HepG2 (cell line): ENCODE measurements around the gene KANK4. TPM values are rescaled to one million over a fixed set of nuclear protein-coding genes. Genes with fewer than 3 reads are reported as not detected.

ENCODE experiments used
- ISL2 ChIP-seq: sonication (generic); formaldehyde crosslinking; IDR thresholded peaks from 2 replicates; pipeline ENCODE4 v1.5.0; 2020; ENCODE audit warnings: missing genetic modification reagents
- MAFG ChIP-seq: sonication (generic); formaldehyde crosslinking; IDR thresholded peaks from 2 replicates; pipeline ENCODE4 v1.5.1; 2020; ENCODE audit warnings: mild to moderate bottlenecking, missing genetic modification reagents
- RFX5 ChIP-seq: IDR thresholded peaks from 2 replicates; pipeline ENCODE4 v1.6.1; 2011; ENCODE audit warnings: low read depth, low read length, improper control_type of control experiment
- SNAPC2 ChIP-seq: sonication (generic); formaldehyde crosslinking; IDR thresholded peaks from 2 replicates; pipeline ENCODE4 v1.8.1; 2022; ENCODE audit warnings: mild to moderate bottlenecking, missing genetic modification reagents
- ZNF672 ChIP-seq: sonication (generic); formaldehyde crosslinking; IDR thresholded peaks from 2 replicates; pipeline ENCODE4 v1.8.1; 2022; ENCODE audit warnings: missing genetic modification reagents
- ZSCAN9 ChIP-seq: IDR thresholded peaks from 2 replicates; pipeline ENCODE4 v1.6.1; 2016; ENCODE audit warnings: borderline replicate concordance
- polyA plus RNA-seq, 8 experiments: library from polyadenylated mRNA; depleted of rRNA in 3 of 8; stranded (reverse) in 7 of 8; unstranded in 1 of 8; fragments of >200 nt; fragmentation: Illumina TruSeq in 4 of 8; extraction: Trizol in 4 of 8; gene quantifications; 2 replicates each; pipeline versions ENCODE4 v1.2.1 to v1.2.3, GENCODE V29; 2011 to 2016; ENCODE audit warnings: low read depth in 4 of 8, missing spikeins in 1 of 8, mixed read lengths in 1 of 8; ENCODE audit not compliant: insufficient read depth in 1 of 8
- total RNA-seq, 5 experiments: library from RNA; depleted of rRNA; stranded (reverse); fragments of >200 nt; fragmentation: Illumina TruSeq; extraction: Trizol; gene quantifications; 2 replicates each; pipeline ENCODE4 v1.2.3, GENCODE V29; 2016; ENCODE audit warnings: low read depth in 1 of 5
- TF ChIP-seq, protein P1 (sequence below): IDR thresholded peaks from 2 replicates; pipeline ENCODE4 v1.6.1; 2012; ENCODE audit warnings: low read length, improper control_type of control experiment
- TF ChIP-seq, protein P2 (sequence below): IDR thresholded peaks from 2 replicates; pipeline ENCODE4 v1.6.1; 2016; ENCODE audit warnings: mild to moderate bottlenecking
- TF ChIP-seq, protein P3 (sequence below): sonication (generic); formaldehyde crosslinking; IDR thresholded peaks from 2 replicates; pipeline ENCODE4 v1.8.0; 2022; ENCODE audit warnings: missing genetic modification reagents, mild to moderate bottlenecking, moderate library complexity, borderline replicate concordance
- TF ChIP-seq, protein P4 (sequence below): sonication (generic); formaldehyde crosslinking; IDR thresholded peaks from 2 replicates; pipeline ENCODE4 v1.5.0; 2020; ENCODE audit warnings: missing genetic modification reagents
- TF ChIP-seq, protein P5 (sequence below): sonication (generic); formaldehyde crosslinking; IDR thresholded peaks from 2 replicates; pipeline ENCODE4 v1.4.0; 2020; ENCODE audit warnings: missing genetic modification reagents

KANK4 gene
- total and polyA plus RNA-seq, 2 of the 13 experiments (the other 11 are each of a cell fraction or from before 2014, with no cell fraction given), result 16.1 to 25.7 TPM

DNA sequence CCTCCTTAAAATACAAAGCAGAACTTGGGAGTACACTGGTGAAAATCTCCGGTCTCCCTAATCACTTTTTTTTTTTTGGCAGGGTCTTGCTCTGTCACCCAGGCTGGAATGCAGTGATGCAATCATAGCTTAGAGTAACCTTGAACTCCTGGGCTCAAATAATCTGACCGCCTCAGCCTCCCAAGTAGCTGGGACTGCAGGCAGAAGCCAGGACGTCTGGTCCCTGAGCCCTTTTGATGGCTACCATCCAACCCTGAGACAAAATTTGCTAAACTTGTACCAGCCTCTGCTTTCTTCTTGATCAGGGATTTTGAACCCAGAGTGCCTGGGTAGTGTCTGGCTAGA, 120.5 kb downstream of the KANK4 start (continued):
- TF ChIP-seq, protein P1, sequence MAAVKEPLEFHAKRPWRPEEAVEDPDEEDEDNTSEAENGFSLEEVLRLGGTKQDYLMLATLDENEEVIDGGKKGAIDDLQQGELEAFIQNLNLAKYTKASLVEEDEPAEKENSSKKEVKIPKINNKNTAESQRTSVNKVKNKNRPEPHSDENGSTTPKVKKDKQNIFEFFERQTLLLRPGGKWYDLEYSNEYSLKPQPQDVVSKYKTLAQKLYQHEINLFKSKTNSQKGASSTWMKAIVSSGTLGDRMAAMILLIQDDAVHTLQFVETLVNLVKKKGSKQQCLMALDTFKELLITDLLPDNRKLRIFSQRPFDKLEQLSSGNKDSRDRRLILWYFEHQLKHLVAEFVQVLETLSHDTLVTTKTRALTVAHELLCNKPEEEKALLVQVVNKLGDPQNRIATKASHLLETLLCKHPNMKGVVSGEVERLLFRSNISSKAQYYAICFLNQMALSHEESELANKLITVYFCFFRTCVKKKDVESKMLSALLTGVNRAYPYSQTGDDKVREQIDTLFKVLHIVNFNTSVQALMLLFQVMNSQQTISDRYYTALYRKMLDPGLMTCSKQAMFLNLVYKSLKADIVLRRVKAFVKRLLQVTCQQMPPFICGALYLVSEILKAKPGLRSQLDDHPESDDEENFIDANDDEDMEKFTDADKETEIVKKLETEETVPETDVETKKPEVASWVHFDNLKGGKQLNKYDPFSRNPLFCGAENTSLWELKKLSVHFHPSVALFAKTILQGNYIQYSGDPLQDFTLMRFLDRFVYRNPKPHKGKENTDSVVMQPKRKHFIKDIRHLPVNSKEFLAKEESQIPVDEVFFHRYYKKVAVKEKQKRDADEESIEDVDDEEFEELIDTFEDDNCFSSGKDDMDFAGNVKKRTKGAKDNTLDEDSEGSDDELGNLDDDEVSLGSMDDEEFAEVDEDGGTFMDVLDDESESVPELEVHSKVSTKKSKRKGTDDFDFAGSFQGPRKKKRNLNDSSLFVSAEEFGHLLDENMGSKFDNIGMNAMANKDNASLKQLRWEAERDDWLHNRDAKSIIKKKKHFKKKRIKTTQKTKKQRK, result no peak
- peak; percentile 44; the same call in 1 of the 2 replicates for TF ChIP-seq ISL2 (CRISPR knock-in tag)
- TF ChIP-seq, protein P2, sequence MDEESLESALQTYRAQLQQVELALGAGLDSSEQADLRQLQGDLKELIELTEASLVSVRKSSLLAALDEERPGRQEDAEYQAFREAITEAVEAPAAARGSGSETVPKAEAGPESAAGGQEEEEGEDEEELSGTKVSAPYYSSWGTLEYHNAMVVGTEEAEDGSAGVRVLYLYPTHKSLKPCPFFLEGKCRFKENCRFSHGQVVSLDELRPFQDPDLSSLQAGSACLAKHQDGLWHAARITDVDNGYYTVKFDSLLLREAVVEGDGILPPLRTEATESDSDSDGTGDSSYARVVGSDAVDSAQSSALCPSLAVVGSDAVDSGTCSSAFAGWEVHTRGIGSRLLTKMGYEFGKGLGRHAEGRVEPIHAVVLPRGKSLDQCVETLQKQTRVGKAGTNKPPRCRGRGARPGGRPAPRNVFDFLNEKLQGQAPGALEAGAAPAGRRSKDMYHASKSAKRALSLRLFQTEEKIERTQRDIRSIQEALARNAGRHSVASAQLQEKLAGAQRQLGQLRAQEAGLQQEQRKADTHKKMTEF (CRISPR knock-in tag), result peak; percentile 44; the same call in 1 of the 2 replicates
- TF ChIP-seq, protein P3, sequence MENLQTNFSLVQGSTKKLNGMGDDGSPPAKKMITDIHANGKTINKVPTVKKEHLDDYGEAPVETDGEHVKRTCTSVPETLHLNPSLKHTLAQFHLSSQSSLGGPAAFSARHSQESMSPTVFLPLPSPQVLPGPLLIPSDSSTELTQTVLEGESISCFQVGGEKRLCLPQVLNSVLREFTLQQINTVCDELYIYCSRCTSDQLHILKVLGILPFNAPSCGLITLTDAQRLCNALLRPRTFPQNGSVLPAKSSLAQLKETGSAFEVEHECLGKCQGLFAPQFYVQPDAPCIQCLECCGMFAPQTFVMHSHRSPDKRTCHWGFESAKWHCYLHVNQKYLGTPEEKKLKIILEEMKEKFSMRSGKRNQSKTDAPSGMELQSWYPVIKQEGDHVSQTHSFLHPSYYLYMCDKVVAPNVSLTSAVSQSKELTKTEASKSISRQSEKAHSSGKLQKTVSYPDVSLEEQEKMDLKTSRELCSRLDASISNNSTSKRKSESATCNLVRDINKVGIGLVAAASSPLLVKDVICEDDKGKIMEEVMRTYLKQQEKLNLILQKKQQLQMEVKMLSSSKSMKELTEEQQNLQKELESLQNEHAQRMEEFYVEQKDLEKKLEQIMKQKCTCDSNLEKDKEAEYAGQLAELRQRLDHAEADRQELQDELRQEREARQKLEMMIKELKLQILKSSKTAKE, result 0 out of 2 replicates have a peak, but pooled peaks have one; percentile 17
- TF ChIP-seq, protein P4, sequence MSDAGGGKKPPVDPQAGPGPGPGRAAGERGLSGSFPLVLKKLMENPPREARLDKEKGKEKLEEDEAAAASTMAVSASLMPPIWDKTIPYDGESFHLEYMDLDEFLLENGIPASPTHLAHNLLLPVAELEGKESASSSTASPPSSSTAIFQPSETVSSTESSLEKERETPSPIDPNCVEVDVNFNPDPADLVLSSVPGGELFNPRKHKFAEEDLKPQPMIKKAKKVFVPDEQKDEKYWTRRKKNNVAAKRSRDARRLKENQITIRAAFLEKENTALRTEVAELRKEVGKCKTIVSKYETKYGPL (CRISPR knock-in tag), result no peak
- no peak for TF ChIP-seq ZNF672 (CRISPR knock-in tag)
- TF ChIP-seq RFX5, result no peak
- TF ChIP-seq, protein P5, sequence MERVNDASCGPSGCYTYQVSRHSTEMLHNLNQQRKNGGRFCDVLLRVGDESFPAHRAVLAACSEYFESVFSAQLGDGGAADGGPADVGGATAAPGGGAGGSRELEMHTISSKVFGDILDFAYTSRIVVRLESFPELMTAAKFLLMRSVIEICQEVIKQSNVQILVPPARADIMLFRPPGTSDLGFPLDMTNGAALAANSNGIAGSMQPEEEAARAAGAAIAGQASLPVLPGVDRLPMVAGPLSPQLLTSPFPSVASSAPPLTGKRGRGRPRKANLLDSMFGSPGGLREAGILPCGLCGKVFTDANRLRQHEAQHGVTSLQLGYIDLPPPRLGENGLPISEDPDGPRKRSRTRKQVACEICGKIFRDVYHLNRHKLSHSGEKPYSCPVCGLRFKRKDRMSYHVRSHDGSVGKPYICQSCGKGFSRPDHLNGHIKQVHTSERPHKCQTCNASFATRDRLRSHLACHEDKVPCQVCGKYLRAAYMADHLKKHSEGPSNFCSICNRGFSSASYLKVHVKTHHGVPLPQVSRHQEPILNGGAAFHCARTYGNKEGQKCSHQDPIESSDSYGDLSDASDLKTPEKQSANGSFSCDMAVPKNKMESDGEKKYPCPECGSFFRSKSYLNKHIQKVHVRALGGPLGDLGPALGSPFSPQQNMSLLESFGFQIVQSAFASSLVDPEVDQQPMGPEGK (CRISPR knock-in tag), result 0 out of 2 replicates have a peak, but pooled peaks have one; percentile 26
- TF ChIP-seq SNAPC2 (CRISPR knock-in tag), result no peak
- TF ChIP-seq ZSCAN9 (CRISPR knock-in tag), result 0 out of 2 replicates have a peak, but pooled peaks have one; percentile 59
- TF ChIP-seq MAFG (CRISPR knock-in tag), result no peak
